HFFc6 (cell line): ENCODE measurements around the gene GP1BB. TPM values are rescaled to one million over a fixed set of nuclear protein-coding genes. Genes with fewer than 3 reads are reported as not detected.
"Not testable (repeated sequence)": the region's sequence is repeated elsewhere in the genome, so short reads cannot be mapped to it uniquely, and the experiment has no call there.

Experiments
- DNase-seq: peaks from one replicate; pipeline ENCODE4 v3.0.0-alpha.2; 2018
- H3K27ac Mint-ChIP-seq: 2 replicates; pipeline ENCODE4 v1.8.0; 2020; ENCODE audit warnings: mild to moderate bottlenecking, mixed read lengths
- H3K27me3 Mint-ChIP-seq: 2 replicates; pipeline ENCODE4 v1.8.0; 2021; ENCODE audit warnings: mild to moderate bottlenecking, moderate library complexity, mixed read lengths; ENCODE audit not compliant: insufficient read depth
- H3K36me3 Mint-ChIP-seq: 2 replicates; pipeline ENCODE4 v1.8.0; 2021; ENCODE audit warnings: low read depth, mixed read lengths
- H3K4me1 Mint-ChIP-seq: 2 replicates; pipeline ENCODE4 v1.8.0; 2020; ENCODE audit warnings: low read depth, mixed read lengths
- H3K4me3 Mint-ChIP-seq: 2 replicates; pipeline ENCODE4 v1.8.0; 2020; ENCODE audit warnings: mild to moderate bottlenecking, moderate library complexity, mixed read lengths
- H3K9me3 Mint-ChIP-seq: 2 replicates; pipeline ENCODE4 v1.8.0; 2020; ENCODE audit warnings: mild to moderate bottlenecking, mixed read lengths
- total RNA-seq, 6 experiments: library from RNA; stranded (reverse); fragmentation: NEBNext Ultra II Directional; extraction: Animal tissue kit (Norgen Biotek cat#: 25700); gene quantifications; 2 replicates in 1 of 6; 3 replicates in 5 of 6; pipeline ENCODE4 v1.2.3, GENCODE V29; 2021
- TF ChIP-seq, protein P1 (sequence below): fragments of 200-600 bp; sonication (generic); IDR thresholded peaks from 2 replicates; pipeline ENCODE4 v1.5.0; 2021; ENCODE audit warnings: antibody characterized with exemption, mild to moderate bottlenecking

GP1BB gene
- total RNA-seq, 6 experiments from 2014 or later: 0.27 to 1.1 (median 0.41) TPM; not detected in 3

DNA sequence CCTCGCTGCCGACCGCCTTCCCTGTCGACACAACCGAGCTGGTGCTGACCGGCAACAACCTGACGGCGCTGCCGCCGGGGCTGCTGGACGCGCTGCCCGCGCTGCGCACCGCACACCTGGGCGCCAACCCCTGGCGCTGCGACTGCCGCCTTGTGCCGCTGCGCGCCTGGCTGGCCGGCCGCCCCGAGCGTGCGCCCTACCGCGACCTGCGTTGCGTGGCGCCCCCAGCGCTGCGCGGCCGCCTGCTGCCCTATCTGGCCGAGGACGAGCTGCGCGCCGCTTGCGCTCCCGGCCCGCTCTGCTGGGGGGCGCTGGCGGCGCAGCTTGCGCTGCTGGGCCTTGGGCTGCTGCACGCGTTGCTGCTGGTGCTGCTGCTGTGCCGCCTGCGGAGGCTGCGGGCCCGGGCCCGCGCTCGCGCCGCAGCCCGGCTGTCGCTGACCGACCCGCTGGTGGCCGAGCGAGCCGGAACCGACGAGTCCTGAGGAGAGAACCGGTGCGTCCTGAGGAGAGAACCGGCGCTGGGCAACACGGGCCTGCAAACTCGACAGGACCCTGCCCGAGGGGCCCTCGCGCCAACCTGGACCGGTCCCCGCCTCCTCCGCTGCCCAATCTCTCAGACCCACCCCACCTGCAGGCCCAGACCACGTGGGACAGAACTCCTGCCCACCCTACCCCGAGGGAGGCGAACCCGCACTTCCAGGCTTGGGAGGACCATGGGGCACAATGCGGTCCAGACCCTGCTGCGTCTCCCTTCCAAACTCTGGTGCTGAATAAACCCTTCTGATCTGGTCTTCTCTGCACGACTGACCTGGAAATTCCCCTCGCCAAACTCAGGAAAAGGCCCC lies 866 bp downstream of the GP1BB start:
- Mint-ChIP-seq H3K9me3 (peaks cover 22% of the 10 kb centered on the region), H3K27me3 (peaks cover 3% of the 10 kb centered on the region; the same call in 1 of the 2 replicates), H3K4me3 (no peak overlapping the region), H3K4me1 (no peaks in the 10 kb centered on the region), H3K27ac (no peak overlapping the region), H3K36me3 (peaks cover 10% of the 10 kb centered on the region)
- no peak for DNase-seq
- TF ChIP-seq, protein P1, sequence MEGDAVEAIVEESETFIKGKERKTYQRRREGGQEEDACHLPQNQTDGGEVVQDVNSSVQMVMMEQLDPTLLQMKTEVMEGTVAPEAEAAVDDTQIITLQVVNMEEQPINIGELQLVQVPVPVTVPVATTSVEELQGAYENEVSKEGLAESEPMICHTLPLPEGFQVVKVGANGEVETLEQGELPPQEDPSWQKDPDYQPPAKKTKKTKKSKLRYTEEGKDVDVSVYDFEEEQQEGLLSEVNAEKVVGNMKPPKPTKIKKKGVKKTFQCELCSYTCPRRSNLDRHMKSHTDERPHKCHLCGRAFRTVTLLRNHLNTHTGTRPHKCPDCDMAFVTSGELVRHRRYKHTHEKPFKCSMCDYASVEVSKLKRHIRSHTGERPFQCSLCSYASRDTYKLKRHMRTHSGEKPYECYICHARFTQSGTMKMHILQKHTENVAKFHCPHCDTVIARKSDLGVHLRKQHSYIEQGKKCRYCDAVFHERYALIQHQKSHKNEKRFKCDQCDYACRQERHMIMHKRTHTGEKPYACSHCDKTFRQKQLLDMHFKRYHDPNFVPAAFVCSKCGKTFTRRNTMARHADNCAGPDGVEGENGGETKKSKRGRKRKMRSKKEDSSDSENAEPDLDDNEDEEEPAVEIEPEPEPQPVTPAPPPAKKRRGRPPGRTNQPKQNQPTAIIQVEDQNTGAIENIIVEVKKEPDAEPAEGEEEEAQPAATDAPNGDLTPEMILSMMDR: no peak

DNA sequence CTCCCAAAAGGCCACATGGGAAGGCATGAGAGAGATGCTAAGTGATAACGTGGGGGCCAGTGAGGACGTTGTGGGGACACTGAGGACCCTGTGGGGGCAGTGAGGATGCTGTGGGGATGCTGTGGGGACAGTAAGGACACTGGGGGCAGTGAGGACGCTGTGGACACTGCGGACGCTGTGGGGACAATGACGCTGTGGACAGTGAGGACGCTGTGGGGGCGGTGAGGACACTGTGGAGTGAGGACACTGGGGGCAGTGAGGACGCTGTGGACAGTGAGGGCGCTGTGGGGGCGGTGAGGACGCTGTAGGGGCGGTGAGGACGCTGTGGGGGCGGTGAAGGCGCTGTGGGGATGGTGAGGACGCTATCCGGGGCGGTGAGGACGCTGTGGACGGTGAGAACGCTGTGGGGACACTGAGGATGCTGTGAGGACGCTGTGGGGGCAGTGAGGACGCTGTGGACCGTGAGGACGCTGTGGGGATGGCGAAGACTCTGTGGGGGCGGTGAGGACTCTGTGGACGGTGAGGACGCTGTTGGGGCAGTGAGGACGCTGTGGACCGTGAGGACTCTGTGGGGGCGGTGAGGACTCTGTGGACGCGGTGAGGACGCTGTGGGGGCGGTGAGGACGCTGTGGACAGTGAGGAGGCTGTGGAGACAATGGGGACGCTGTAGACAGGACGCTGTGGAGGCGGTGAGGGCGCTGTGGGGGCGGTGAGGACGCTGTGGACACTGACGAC lies 1.8 kb downstream of the GP1BB start:
- Mint-ChIP-seq H3K9me3 (peaks cover 22% of the 10 kb centered on the region), H3K27ac (no peak overlapping the region), H3K4me1 (no peaks in the 10 kb centered on the region), H3K27me3 (peaks cover 3% of the 10 kb centered on the region; the same call in 1 of the 2 replicates), H3K4me3 (no peak overlapping the region), H3K36me3 (peaks cover 10% of the 10 kb centered on the region)
- DNase-seq: no peak
- TF ChIP-seq, protein P1: no peak

DNA sequence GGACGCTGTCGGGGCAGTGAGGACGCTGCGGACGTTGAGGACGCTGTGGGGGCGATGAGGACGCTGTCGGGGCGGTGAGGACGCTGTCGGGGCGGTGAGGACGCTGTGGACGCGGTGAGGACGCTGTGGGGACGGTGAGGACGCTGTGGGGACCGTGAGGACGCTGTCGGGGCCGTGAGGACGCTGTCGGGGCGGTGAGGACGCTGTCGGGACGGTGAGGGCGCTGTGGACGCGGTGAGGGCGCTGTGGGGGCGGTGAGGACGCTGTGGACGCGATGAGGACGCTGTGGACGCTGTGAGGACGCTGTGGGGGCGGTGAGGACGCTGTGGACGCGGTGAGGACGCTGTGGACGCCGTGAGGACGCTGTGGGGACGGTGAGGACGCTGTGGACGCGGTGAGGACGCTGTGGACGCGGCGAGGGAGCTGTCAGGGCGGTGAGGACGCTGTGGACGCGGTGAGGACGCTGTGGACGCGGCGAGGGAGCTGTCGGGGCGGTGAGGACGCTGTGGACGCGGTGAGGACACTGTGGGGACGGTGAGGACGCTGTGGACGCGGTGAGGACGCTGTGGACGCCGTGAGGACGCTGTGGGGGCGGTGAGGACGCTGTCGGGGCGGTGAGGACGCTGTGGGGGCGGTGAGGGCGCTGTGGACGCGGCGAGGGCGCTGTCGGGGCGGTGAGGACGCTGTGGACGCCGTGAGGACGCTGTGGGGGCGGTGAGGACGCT lies 2.9 kb downstream of the GP1BB start:
- DNase-seq, H3K27me3 Mint-ChIP-seq, H3K4me1 Mint-ChIP-seq, H3K4me3 Mint-ChIP-seq, H3K27ac Mint-ChIP-seq: not testable (repeated sequence)
- H3K36me3 Mint-ChIP-seq: peaks cover 10% of the 10 kb centered on the region
- peaks cover 22% of the 10 kb centered on the region for H3K9me3 Mint-ChIP-seq

DNA sequence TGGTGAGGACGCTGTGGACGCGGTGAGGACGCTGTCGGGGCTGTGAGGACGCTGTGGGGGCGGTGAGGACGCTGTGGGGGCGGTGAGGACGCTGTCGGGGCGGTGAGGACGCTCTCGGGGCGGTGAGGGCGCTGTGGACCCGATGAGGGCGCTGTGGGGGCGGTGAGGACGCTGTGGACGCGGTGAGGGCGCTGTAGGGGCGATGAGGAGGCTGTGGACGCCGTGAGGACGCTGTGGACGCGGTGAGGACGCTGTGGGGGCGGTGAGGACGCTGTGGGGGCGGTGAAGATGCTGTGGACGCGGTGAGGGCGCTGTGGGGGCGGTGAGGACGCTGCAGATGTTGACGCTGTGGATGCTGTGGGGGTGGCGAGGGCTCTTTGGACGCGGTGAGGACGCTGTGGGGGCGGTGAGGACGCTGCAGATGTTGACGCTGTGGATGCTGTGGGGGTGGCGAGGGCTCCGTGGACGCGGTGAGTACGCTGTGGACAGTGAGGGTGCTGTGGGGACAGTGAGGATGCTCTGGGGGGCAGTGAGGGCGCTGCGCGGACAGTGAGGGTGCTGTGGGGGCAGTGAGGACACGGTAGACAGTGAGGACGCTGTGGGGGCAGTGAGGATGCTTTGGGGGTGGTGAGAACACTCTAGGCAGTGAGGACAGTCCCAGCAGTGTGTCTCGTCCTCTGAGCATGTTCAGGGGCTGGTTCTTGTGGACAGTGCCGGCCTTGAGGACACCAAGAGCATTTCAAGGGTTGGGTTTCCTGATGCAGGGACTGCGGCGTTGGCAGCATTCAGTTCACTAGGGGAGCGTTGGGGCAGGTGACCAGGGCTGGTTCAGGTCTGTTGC lies 4.2 kb downstream of the GP1BB start:
- DNase-seq: no peak
- Mint-ChIP-seq H3K9me3 (peaks cover 22% of the 10 kb centered on the region), H3K27me3 (peaks cover 5% of the 10 kb centered on the region), H3K4me3 (no peak overlapping the region), H3K27ac (no peak overlapping the region), H3K36me3 (peaks cover 10% of the 10 kb centered on the region), H3K4me1 (no peaks in the 10 kb centered on the region; the same call in 1 of the 2 replicates)
- TF ChIP-seq, protein P1: no peak

DNA sequence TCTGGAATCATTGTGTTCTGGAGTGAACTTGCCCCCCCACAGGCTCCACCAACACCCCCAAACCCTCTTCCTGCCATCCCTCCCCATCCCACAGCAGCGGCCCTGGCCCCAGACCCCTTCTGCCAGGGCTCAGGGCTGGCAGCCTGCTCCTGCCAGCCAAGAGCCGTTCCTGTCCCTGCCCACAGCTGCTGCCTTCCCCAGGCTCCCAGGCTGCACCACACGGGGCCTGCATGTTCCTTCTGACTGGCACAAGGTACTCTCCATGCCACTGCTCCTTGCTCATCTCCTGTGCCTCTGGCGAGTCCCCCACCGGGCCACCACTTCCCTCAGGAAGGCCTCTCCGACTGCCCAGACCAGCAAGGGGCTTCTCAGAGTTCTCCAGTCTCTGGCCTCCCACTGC lies 4.9 kb downstream of the GP1BB start:
- TF ChIP-seq, protein P1: no peak
- peaks cover 10% of the 10 kb centered on the region for H3K36me3 Mint-ChIP-seq
- no peak for DNase-seq
- peaks cover 5% of the 10 kb centered on the region for H3K27me3 Mint-ChIP-seq
- H3K4me1 Mint-ChIP-seq: no peaks in the 10 kb centered on the region; the same call in 1 of the 2 replicates
- peaks cover 22% of the 10 kb centered on the region for H3K9me3 Mint-ChIP-seq
- H3K27ac Mint-ChIP-seq: no peak overlapping the region
- no peak overlapping the region for H3K4me3 Mint-ChIP-seq
